SK-N-SH treated with all-trans-retinoic acid at 6 μM for 48 hours (cell line): ENCODE data around the gene SPRING1.

Experiments used
- ATAC-seq: fragments of 200-7000 bp; cut with Tn5 transposase; 3 replicates; pipeline ENCODE4 v1.9.1; 2020; ENCODE audit warnings: mild to moderate bottlenecking, moderate library complexity
- ARNTL ChIP-seq: fragments of 450-650 bp; formaldehyde crosslinking; IDR thresholded peaks from 2 replicates; pipeline ENCODE4 v1.5.0; 2020; ENCODE audit warnings: low read depth, mild to moderate bottlenecking, moderate library complexity, borderline replicate concordance
- BACH2 ChIP-seq: fragments of 250-450 bp; sonication (Bioruptor Pico); IDR thresholded peaks from 2 replicates; pipeline ENCODE4 v1.9.0; 2021; ENCODE audit warnings: mild to moderate bottlenecking, borderline replicate concordance
- CSDC2 ChIP-seq: fragments of 250-450 bp; sonication (Bioruptor Pico); IDR thresholded peaks from 2 replicates; pipeline ENCODE4 v1.5.0; 2020; ENCODE audit warnings: mild to moderate bottlenecking, moderate library complexity
- ESRRG ChIP-seq: fragments of 250-450 bp; sonication (Bioruptor Pico); IDR thresholded peaks from 2 replicates; pipeline ENCODE4 v1.6.1; 2021; ENCODE audit warnings: mild to moderate bottlenecking
- GLIS3 ChIP-seq: fragments of 250-450 bp; sonication (Bioruptor Pico); IDR thresholded peaks from 2 replicates; pipeline ENCODE4 v1.5.0; 2020; ENCODE audit warnings: mild to moderate bottlenecking, moderate library complexity
- ISL1 ChIP-seq: fragments of 250-450 bp; sonication (Bioruptor Pico); IDR thresholded peaks from 2 replicates; pipeline ENCODE4 v2.1.2; 2022; ENCODE audit warnings: mild to moderate bottlenecking, moderate library complexity
- OSR1 ChIP-seq: fragments of 250-450 bp; sonication (Bioruptor Pico); IDR thresholded peaks from 2 replicates; pipeline ENCODE4 v1.8.0; 2022; ENCODE audit warnings: moderate library complexity, mild to moderate bottlenecking, inconsistent platforms
- PPARA ChIP-seq: fragments of 250-450 bp; sonication (Bioruptor Pico); IDR thresholded peaks from 2 replicates; pipeline ENCODE4 v1.5.0; 2020; ENCODE audit warnings: mild to moderate bottlenecking, borderline replicate concordance
- RARB ChIP-seq: fragments of 250-450 bp; sonication (Bioruptor Pico); IDR thresholded peaks from 2 replicates; pipeline ENCODE4 v1.8.0; 2021; ENCODE audit warnings: mild to moderate bottlenecking, moderate library complexity
- SNAI2 ChIP-seq: fragments of 250-450 bp; sonication (Bioruptor Pico); IDR thresholded peaks from 2 replicates; pipeline ENCODE4 v1.5.0; 2020; ENCODE audit warnings: mild to moderate bottlenecking, moderate library complexity
- TCF4 ChIP-seq: fragments of 250-450 bp; sonication (Bioruptor Pico); IDR thresholded peaks from 2 replicates; pipeline ENCODE4 v1.8.0; 2021; ENCODE audit warnings: mild to moderate bottlenecking, moderate library complexity, borderline replicate concordance
- TOX ChIP-seq: fragments of 250-450 bp; sonication (Bioruptor Pico); IDR thresholded peaks from 2 replicates; pipeline ENCODE4 v1.8.0; 2021; ENCODE audit warnings: mild to moderate bottlenecking, moderate library complexity, borderline replicate concordance
- ZC3H10 ChIP-seq: fragments of 250-450 bp; sonication (Bioruptor Pico); IDR thresholded peaks from 2 replicates; pipeline ENCODE4 v1.5.1; 2021; ENCODE audit warnings: mild to moderate bottlenecking, moderate library complexity
- ZFP3 ChIP-seq: fragments of 250-450 bp; sonication (Bioruptor Pico); IDR thresholded peaks from 2 replicates; pipeline ENCODE4 v1.5.0; 2020; ENCODE audit warnings: mild to moderate bottlenecking, moderate library complexity
- ZFP30 ChIP-seq: fragments of 450-650 bp; formaldehyde crosslinking; IDR thresholded peaks from 2 replicates; pipeline ENCODE4 v1.5.0; 2022; ENCODE audit warnings: mild to moderate bottlenecking, moderate library complexity
- ZNF565 ChIP-seq: fragments of 450-650 bp; formaldehyde crosslinking; conservative IDR thresholded peaks from 2 replicates; pipeline ENCODE4 v1.5.0; 2020; ENCODE audit warnings: low read depth, mild to moderate bottlenecking, moderate library complexity
- ZNF8 ChIP-seq: fragments of 450-650 bp; formaldehyde crosslinking; IDR thresholded peaks from 2 replicates; pipeline ENCODE4 v1.5.0; 2020; ENCODE audit warnings: mild to moderate bottlenecking, moderate library complexity
- TF ChIP-seq, protein P1 (sequence below): fragments of 250-450 bp; sonication (Bioruptor Pico); IDR thresholded peaks from 2 replicates; pipeline ENCODE4 v1.5.1; 2020; ENCODE audit warnings: low read depth, mild to moderate bottlenecking, moderate library complexity
- TF ChIP-seq, protein P2 (sequence below): fragments of 250-450 bp; sonication (Bioruptor Pico); IDR thresholded peaks from 2 replicates; pipeline ENCODE4 v1.8.0; 2021; ENCODE audit warnings: low read depth, mild to moderate bottlenecking, moderate library complexity, borderline replicate concordance
- TF ChIP-seq, protein P3 (sequence below): fragments of 250-450 bp; sonication (Bioruptor Pico); IDR thresholded peaks from 2 replicates; pipeline ENCODE4 v1.5.0; 2020; ENCODE audit warnings: mild to moderate bottlenecking, moderate library complexity
- TF ChIP-seq, protein P4 (sequence below): fragments of 250-450 bp; sonication (Bioruptor Pico); IDR thresholded peaks from 2 replicates; pipeline ENCODE4 v1.5.1; 2021; ENCODE audit warnings: mild to moderate bottlenecking, moderate library complexity
- TF ChIP-seq, protein P5 (sequence below): fragments of 250-450 bp; sonication (Bioruptor Pico); IDR thresholded peaks from 2 replicates; pipeline ENCODE4 v1.8.0; 2020; ENCODE audit warnings: mild to moderate bottlenecking, moderate library complexity, borderline replicate concordance

The SPRING1 gene

DNA sequence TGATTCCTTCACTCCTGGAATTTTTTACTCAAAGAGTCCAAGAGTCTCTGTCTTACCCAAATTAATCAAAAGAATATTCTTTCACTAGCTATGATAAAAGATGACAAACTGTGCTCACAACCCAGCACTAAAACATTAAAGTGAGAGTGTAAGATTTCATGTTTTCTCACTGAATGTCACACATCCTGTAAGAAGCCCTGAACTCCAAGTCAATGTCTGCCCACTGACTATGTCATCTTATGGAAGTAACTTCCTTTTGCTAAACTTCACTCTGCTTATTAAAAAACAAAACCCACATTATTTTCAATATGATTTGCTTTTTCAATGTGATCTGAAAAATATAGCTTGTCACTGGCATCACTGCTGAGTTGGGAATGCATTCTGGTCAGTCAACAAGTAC, 15.6 kb downstream of the SPRING1 start:
- TF ChIP-seq CSDC2 (CRISPR knock-in tag) (no peak), ZNF565 (CRISPR knock-in tag) (no peak), ZFP30 (CRISPR knock-in tag) (no peak), TCF4 (no peak), SNAI2 (CRISPR knock-in tag) (no peak), ARNTL (CRISPR knock-in tag) (no peak), OSR1 (no peak), RARB (CRISPR knock-in tag) (no peak), PPARA (CRISPR knock-in tag) (no peak), ESRRG (CRISPR knock-in tag) (no peak), GLIS3 (CRISPR knock-in tag) (no peak), ZNF8 (CRISPR knock-in tag) (no peak), BACH2 (no peak), TOX (CRISPR knock-in tag) (no peak), ZC3H10 (CRISPR knock-in tag) (no peak)
- TF ChIP-seq, protein P1, sequence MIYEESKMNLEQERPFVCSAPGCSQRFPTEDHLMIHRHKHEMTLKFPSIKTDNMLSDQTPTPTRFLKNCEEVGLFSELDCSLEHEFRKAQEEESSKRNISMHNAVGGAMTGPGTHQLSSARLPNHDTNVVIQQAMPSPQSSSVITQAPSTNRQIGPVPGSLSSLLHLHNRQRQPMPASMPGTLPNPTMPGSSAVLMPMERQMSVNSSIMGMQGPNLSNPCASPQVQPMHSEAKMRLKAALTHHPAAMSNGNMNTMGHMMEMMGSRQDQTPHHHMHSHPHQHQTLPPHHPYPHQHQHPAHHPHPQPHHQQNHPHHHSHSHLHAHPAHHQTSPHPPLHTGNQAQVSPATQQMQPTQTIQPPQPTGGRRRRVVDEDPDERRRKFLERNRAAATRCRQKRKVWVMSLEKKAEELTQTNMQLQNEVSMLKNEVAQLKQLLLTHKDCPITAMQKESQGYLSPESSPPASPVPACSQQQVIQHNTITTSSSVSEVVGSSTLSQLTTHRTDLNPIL (CRISPR knock-in tag) = no peak
- TF ChIP-seq, protein P2, sequence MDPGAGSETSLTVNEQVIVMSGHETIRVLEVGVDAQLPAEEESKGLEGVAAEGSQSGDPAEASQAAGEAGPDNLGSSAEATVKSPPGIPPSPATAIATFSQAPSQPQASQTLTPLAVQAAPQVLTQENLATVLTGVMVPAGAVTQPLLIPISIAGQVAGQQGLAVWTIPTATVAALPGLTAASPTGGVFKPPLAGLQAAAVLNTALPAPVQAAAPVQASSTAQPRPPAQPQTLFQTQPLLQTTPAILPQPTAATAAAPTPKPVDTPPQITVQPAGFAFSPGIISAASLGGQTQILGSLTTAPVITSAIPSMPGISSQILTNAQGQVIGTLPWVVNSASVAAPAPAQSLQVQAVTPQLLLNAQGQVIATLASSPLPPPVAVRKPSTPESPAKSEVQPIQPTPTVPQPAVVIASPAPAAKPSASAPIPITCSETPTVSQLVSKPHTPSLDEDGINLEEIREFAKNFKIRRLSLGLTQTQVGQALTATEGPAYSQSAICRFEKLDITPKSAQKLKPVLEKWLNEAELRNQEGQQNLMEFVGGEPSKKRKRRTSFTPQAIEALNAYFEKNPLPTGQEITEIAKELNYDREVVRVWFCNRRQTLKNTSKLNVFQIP (CRISPR knock-in tag) = no peak
- TF ChIP-seq, protein P3, sequence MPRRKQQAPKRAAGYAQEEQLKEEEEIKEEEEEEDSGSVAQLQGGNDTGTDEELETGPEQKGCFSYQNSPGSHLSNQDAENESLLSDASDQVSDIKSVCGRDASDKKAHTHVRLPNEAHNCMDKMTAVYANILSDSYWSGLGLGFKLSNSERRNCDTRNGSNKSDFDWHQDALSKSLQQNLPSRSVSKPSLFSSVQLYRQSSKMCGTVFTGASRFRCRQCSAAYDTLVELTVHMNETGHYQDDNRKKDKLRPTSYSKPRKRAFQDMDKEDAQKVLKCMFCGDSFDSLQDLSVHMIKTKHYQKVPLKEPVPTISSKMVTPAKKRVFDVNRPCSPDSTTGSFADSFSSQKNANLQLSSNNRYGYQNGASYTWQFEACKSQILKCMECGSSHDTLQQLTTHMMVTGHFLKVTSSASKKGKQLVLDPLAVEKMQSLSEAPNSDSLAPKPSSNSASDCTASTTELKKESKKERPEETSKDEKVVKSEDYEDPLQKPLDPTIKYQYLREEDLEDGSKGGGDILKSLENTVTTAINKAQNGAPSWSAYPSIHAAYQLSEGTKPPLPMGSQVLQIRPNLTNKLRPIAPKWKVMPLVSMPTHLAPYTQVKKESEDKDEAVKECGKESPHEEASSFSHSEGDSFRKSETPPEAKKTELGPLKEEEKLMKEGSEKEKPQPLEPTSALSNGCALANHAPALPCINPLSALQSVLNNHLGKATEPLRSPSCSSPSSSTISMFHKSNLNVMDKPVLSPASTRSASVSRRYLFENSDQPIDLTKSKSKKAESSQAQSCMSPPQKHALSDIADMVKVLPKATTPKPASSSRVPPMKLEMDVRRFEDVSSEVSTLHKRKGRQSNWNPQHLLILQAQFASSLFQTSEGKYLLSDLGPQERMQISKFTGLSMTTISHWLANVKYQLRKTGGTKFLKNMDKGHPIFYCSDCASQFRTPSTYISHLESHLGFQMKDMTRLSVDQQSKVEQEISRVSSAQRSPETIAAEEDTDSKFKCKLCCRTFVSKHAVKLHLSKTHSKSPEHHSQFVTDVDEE (CRISPR knock-in tag) = no peak
- TF ChIP-seq, protein P4, sequence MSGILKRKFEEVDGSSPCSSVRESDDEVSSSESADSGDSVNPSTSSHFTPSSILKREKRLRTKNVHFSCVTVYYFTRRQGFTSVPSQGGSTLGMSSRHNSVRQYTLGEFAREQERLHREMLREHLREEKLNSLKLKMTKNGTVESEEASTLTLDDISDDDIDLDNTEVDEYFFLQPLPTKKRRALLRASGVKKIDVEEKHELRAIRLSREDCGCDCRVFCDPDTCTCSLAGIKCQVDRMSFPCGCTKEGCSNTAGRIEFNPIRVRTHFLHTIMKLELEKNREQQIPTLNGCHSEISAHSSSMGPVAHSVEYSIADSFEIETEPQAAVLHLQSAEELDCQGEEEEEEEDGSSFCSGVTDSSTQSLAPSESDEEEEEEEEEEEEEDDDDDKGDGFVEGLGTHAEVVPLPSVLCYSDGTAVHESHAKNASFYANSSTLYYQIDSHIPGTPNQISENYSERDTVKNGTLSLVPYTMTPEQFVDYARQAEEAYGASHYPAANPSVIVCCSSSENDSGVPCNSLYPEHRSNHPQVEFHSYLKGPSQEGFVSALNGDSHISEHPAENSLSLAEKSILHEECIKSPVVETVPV (CRISPR knock-in tag) = no peak
- no peak for ATAC-seq

DNA sequence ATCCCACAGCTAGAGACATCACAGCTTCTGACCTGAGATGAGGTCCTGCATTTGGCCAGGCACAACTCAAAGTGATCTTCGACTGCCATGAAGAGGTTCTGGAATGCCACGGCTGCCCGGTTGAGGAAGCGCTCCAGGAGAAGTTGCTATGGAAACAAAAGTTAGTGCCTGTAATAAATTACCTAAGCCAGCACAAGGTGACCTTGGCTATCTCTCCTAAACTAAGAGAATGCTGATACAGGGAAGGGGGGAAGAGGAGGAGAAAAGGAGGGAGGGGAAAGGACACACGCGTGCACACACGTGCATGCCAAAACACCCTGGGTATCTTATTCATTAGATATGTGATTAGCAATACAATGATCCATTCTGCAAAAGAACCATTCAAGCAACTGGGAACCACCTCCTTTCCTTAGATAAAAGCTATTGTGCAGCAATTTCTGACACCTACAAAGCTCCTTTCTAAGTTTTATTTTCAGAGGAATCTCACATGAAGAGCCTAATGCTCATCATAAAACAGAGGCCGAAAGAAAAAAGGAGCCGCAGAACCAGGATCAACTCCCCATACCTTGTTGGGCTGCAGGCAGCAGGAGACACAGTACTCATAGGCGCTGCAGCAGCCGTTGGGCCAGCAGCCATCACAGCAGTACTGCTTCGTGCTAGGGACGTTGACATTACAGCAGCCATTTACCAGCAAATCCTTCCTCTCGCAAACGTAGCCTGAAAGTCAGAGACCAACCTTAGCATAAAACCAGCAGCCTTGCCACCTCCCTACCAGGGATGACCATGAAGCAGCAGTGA, 17.9 kb downstream of the SPRING1 start:
- no peak for ATAC-seq

More for the DNA sequence above, 17.9 kb downstream of the SPRING1 start:
- TF ChIP-seq SNAI2 (CRISPR knock-in tag) (no peak), ZC3H10 (CRISPR knock-in tag) (no peak), ZFP3 (no peak), ARNTL (CRISPR knock-in tag) (no peak), OSR1 (no peak), RARB (CRISPR knock-in tag) (no peak), ISL1 (CRISPR knock-in tag) (no peak), GLIS3 (CRISPR knock-in tag) (no peak)
- TF ChIP-seq, protein P2 (CRISPR knock-in tag) = no peak
- TF ChIP-seq, protein P1 (CRISPR knock-in tag) = no peak
- TF ChIP-seq, protein P5, sequence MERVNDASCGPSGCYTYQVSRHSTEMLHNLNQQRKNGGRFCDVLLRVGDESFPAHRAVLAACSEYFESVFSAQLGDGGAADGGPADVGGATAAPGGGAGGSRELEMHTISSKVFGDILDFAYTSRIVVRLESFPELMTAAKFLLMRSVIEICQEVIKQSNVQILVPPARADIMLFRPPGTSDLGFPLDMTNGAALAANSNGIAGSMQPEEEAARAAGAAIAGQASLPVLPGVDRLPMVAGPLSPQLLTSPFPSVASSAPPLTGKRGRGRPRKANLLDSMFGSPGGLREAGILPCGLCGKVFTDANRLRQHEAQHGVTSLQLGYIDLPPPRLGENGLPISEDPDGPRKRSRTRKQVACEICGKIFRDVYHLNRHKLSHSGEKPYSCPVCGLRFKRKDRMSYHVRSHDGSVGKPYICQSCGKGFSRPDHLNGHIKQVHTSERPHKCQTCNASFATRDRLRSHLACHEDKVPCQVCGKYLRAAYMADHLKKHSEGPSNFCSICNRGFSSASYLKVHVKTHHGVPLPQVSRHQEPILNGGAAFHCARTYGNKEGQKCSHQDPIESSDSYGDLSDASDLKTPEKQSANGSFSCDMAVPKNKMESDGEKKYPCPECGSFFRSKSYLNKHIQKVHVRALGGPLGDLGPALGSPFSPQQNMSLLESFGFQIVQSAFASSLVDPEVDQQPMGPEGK (CRISPR knock-in tag) = no peak
